Fibroblast of lung (primary cell): Measurements from ENCODE around the gene SEC14L1. TPM values are rescaled to one million over a fixed set of nuclear protein-coding genes. Genes with fewer than 3 reads are reported as not detected.
A peak's percentile ranks its signal among the peaks of the same experiment; 100 is the strongest.

Experiments used
- DNase-seq, 2 donors: peaks; one replicate each; pipeline versions ENCODE4 v3.0.0 to v3.0.0-alpha.2; 2010; ENCODE audit warnings: low read depth in 2 of 2
- H2AFZ ChIP-seq: 2 replicates; pipeline ENCODE4 v1.5.1; 2012; ENCODE audit warnings: low read length, control low read depth, inconsistent platforms
- H3K27ac ChIP-seq: 2 replicates; pipeline ENCODE4 v1.5.1; 2011; ENCODE audit warnings: low read length, control low read depth; ENCODE audit not compliant: insufficient read depth
- H3K27me3 ChIP-seq: 2 replicates; pipeline ENCODE4 v1.5.1; 2011; ENCODE audit warnings: mild to moderate bottlenecking, low read length; ENCODE audit not compliant: control insufficient read depth, insufficient read depth
- H3K36me3 ChIP-seq: 2 replicates; pipeline ENCODE4 v1.5.1; 2011; ENCODE audit warnings: low read length; ENCODE audit not compliant: control insufficient read depth, insufficient read depth
- H3K4me1 ChIP-seq: 2 replicates; pipeline ENCODE4 v1.5.1; 2011; ENCODE audit warnings: low read length; ENCODE audit not compliant: control insufficient read depth, insufficient read depth; ENCODE audit errors: extremely low read depth
- H3K4me2 ChIP-seq: 2 replicates; pipeline ENCODE4 v1.5.1; 2011; ENCODE audit warnings: low read length, control low read depth; ENCODE audit not compliant: insufficient read depth; ENCODE audit errors: extremely low read depth
- H3K4me3 ChIP-seq, 4 experiments: fragments of 200-600 bp in 1 of 4; sonication (generic) in 1 of 4; replicated peaks in 1 of 4; 2 replicates each; pipeline ENCODE4 v1.5.1; 2011 to 2016; ENCODE audit warnings: low read length in 4 of 4, low read depth in 3 of 4, mild to moderate bottlenecking in 3 of 4, control low read depth in 2 of 4, inconsistent platforms in 1 of 4, mixed read lengths in 1 of 4; ENCODE audit not compliant: insufficient read depth in 1 of 4; ENCODE audit errors: control extremely low read depth in 1 of 4
- H3K79me2 ChIP-seq: 2 replicates; pipeline ENCODE4 v1.5.1; 2012; ENCODE audit warnings: mild to moderate bottlenecking, low read length, inconsistent platforms; ENCODE audit not compliant: control insufficient read depth, insufficient read depth
- H3K9ac ChIP-seq: 2 replicates; pipeline ENCODE4 v1.5.1; 2011; ENCODE audit warnings: mild to moderate bottlenecking, low read length, control low read depth; ENCODE audit not compliant: insufficient read depth
- H3K9me3 ChIP-seq: 2 replicates; pipeline ENCODE4 v1.5.1; 2012; ENCODE audit warnings: low read depth, low read length; ENCODE audit not compliant: control insufficient read depth, insufficient read depth
- H4K20me1 ChIP-seq: 2 replicates; pipeline ENCODE4 v1.5.1; 2011; ENCODE audit warnings: low read length; ENCODE audit not compliant: control insufficient read depth, insufficient read depth; ENCODE audit errors: extremely low read depth
- CTCF ChIP-seq, 2 donors: IDR thresholded peaks in 1 of 2; conservative IDR thresholded peaks in 1 of 2; 1 replicate in 1 of 2; 2 replicates in 1 of 2; pipeline ENCODE4 v1.5.1; 2011 to 2012; ENCODE audit warnings: low read length in 2 of 2, control low read depth in 1 of 2, inconsistent platforms in 1 of 2, low read depth in 1 of 2, mild to moderate bottlenecking in 1 of 2
- EZH2 ChIP-seq: IDR thresholded peaks from 2 replicates; pipeline ENCODE4 v1.5.1; 2012; ENCODE audit warnings: low read length, control low read depth, mild to moderate bottlenecking; ENCODE audit errors: missing control alignments
- polyA plus RNA-seq, 2 donors: library from polyadenylated mRNA; depleted of rRNA in 1 of 2; stranded (reverse) in 1 of 2; unstranded in 1 of 2; fragments of >200 nt; gene quantifications; 2 replicates each; pipeline ENCODE4 v1.2.1, GENCODE V29; 2011 to 2012; ENCODE audit warnings: missing spikeins in 1 of 2
- total RNA-seq: library from RNA; depleted of rRNA; stranded (reverse); fragments of >200 nt; gene quantifications from 2 replicates; pipeline ENCODE4 v1.2.1, GENCODE V29; 2014

SEC14L1 gene
- total and polyA plus RNA-seq, 2 donors (not counting 1 experiment from before 2014, with no cell fraction given) = 21.1 to 32.9 TPM

- Histone ChIP-seq H3K9ac (no peak overlapping the region), H3K27ac (no peak overlapping the region), H3K4me2 (no peak overlapping the region), H3K36me3 (peaks cover 5% of the 10 kb centered on the region), H2AFZ (no peak overlapping the region), H3K27me3 (no peaks in the 10 kb centered on the region), H3K4me3 (no peak overlapping the region), H3K79me2 (no peaks in the 10 kb centered on the region), H3K4me1 (no peaks in the 10 kb centered on the region), H3K9me3 (no peaks in the 10 kb centered on the region), H4K20me1 (no peaks in the 10 kb centered on the region)
- TF ChIP-seq CTCF (conservative IDR thresholded peaks at IDR 0.05 in 1 of 2, IDR thresholded peaks at IDR 0.05 in 1 of 2; ENCODE audit: low read depth in 1 of 2, low read length in 2 of 2) = no peak
- no peak for TF ChIP-seq EZH2
- no peak for DNase-seq
Measured at GRCh38 chr17:77218902-77219301, 78.1 kb downstream of the SEC14L1 start.

- no peak overlapping the region for H3K27ac ChIP-seq
- H2AFZ ChIP-seq = no peak overlapping the region
- no peak overlapping the region for H3K9ac ChIP-seq
- no peaks in the 10 kb centered on the region for H3K9me3 ChIP-seq
- TF ChIP-seq EZH2 = no peak
- no peak for TF ChIP-seq CTCF (conservative IDR thresholded peaks at IDR 0.05 in 1 of 2, IDR thresholded peaks at IDR 0.05 in 1 of 2; ENCODE audit: low read depth in 1 of 2, low read length in 2 of 2)
- H3K27me3 ChIP-seq = no peaks in the 10 kb centered on the region
- no peaks in the 10 kb centered on the region for H3K4me1 ChIP-seq
- H3K79me2 ChIP-seq = no peaks in the 10 kb centered on the region
- H3K4me2 ChIP-seq = no peak overlapping the region
- H3K4me3 ChIP-seq = no peak overlapping the region
- peak in 1 of 2 donors; percentile 28 for DNase-seq
- H3K36me3 ChIP-seq = peaks cover 4% of the 10 kb centered on the region
- H4K20me1 ChIP-seq = no peaks in the 10 kb centered on the region
Measured at GRCh38 chr17:77222356-77222755, 81.6 kb downstream of the SEC14L1 start.

GRCh38 chr17:77223642-77224420 is 83.1 kb downstream of the SEC14L1 start:
- Histone ChIP-seq H3K27ac (no peak overlapping the region), H3K9ac (no peak overlapping the region), H3K4me2 (no peak overlapping the region), H3K4me3 (no peak overlapping the region), H3K79me2 (no peaks in the 10 kb centered on the region), H3K9me3 (no peaks in the 10 kb centered on the region), H3K27me3 (no peaks in the 10 kb centered on the region), H2AFZ (no peak overlapping the region), H4K20me1 (no peaks in the 10 kb centered on the region), H3K36me3 (peaks cover 2% of the 10 kb centered on the region), H3K4me1 (no peaks in the 10 kb centered on the region)
- TF ChIP-seq EZH2 (no peak), CTCF (conservative IDR thresholded peaks at IDR 0.05 in 1 of 2, IDR thresholded peaks at IDR 0.05 in 1 of 2; ENCODE audit: low read depth in 1 of 2, low read length in 2 of 2) (no peak)
- no peak for DNase-seq
